ENCODE results near the gene MGAT4B. TPM values are rescaled to one million over a fixed set of nuclear protein-coding genes. Genes with fewer than 3 reads are reported as not detected.

MGAT4B gene
- total and polyA plus RNA-seq, 2 of the 4 experiments (the other 2 are of a cell fraction), result 73.7 to 155 TPM

DNA sequence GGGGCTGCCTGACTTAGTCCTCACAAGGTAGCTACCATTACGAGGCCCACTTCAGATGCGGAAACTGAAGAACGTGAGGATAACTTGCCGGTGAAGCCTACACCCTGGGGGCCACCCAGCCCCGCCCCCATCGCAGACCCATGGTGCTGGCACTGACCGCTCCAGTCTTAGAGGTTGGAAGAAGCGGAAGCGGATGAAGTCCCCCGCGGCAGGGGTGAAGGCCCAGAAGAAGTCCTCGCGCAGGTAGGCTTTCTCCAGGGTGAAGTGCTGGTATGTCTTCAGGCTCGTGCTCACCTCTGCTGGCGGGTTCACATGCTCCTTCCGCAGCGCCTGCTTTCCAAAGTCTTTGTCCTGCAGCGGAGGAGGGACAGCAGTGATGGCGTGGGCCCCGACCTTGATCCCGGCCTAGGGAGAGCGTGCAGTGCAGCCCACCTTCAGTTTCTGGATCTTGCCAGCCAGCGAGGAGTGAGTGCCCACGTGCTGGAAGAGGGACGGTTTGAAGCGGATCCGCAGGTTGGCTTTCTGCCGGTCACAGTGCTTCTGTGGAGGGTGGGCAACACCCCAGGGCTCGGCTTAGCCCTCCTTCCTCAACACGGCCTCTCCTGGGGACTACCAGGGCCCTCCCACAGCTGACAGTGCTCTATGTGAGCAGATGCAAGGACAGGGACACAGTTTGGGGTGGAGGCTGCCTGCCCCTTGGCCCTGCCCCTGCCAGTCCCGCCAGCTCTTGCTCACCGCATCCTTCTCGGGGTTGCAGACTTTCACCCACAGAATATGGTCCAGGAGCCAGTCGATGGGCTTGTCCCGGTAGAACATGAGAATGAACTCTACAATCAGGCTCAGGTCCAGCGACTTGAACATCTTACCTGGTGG lies 7.7 kb downstream of the MGAT4B start:
- no peak overlapping the region for H2BK15ac ChIP-seq (ENCODE audit: low read depth, low read length)
- no peak overlapping the region for H2BK20ac ChIP-seq (ENCODE audit: low read depth, low read length)
- H2AK5ac ChIP-seq (ENCODE audit: low read depth, low read length), result no peak overlapping the region
- no peak overlapping the region for H3K18ac ChIP-seq (ENCODE audit: low read depth, low read length)
- no peak overlapping the region for H3K4ac ChIP-seq (ENCODE audit: low read depth, low read length)
- BruUV-seq (replicated peaks), result no TSS peak
- H4K91ac ChIP-seq (ENCODE audit: insufficient read depth, low read depth, low read length), result no peak overlapping the region
- H3K9me1 ChIP-seq (ENCODE audit: insufficient read depth, low read length), result 0 out of 2 replicates have a peak, but pooled peaks cover under 1% of the 10 kb centered on the region
- H3K4me2 ChIP-seq (ENCODE audit: low read depth, low read length), result no peak overlapping the region
- H3K23ac ChIP-seq (ENCODE audit: low read depth, low read length), result no peak overlapping the region
- 98% methylated on average over 15 of the region's 36 CpGs; no CpG with 5 or more reads in 1 of the 2 experiments for WGBS, 2 experiments (ENCODE audit: extremely low coverage in 2 of 2, insufficient read length in 1 of 2)
- no peak overlapping the region for H2AFZ ChIP-seq (replicated peaks; ENCODE audit: low read length, poor library complexity)
- H3K27me3 ChIP-seq (ENCODE audit: control insufficient read depth, insufficient read depth, low read length), result no peaks in the 10 kb centered on the region
- intact Hi-C loops (cut with micrococcal nuclease), result no loop called here
- no peak overlapping the region for H4K8ac ChIP-seq (ENCODE audit: low read depth in 2 of 2, low read length in 2 of 2)
- dilution Hi-C loops (cut with HindIII; ENCODE audit: low sequenced_read_pairs, unreplicated experiment), result no loop called here
- H3K27ac ChIP-seq (ENCODE audit: insufficient read depth, low read length), result no peak overlapping the region
- TF ChIP-seq, protein P1, sequence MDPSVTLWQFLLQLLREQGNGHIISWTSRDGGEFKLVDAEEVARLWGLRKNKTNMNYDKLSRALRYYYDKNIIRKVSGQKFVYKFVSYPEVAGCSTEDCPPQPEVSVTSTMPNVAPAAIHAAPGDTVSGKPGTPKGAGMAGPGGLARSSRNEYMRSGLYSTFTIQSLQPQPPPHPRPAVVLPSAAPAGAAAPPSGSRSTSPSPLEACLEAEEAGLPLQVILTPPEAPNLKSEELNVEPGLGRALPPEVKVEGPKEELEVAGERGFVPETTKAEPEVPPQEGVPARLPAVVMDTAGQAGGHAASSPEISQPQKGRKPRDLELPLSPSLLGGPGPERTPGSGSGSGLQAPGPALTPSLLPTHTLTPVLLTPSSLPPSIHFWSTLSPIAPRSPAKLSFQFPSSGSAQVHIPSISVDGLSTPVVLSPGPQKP (IDR thresholded peaks at IDR 0.05; ENCODE audit: borderline replicate concordance, low read depth, low read length), result no peak
- TF ChIP-seq MXI1 (IDR thresholded peaks at IDR 0.05; ENCODE audit: borderline replicate concordance, low read depth, low read length) (no peak), NFE2L2 (IDR thresholded peaks at IDR 0.05; ENCODE audit: low read depth, low read length) (no peak), CEBPB (IDR thresholded peaks at IDR 0.05; ENCODE audit: low read depth, low read length) (no peak), MAZ (IDR thresholded peaks at IDR 0.05; ENCODE audit: borderline replicate concordance, low read depth, low read length) (no peak), FOS (IDR thresholded peaks at IDR 0.05; ENCODE audit: low read depth, low read length) (no peak), CHD1 (IDR thresholded peaks at IDR 0.05; ENCODE audit: low read depth, low read length) (no peak), BHLHE40 (IDR thresholded peaks at IDR 0.05; ENCODE audit: low read depth, low read length) (no peak), RCOR1 (IDR thresholded peaks at IDR 0.05; ENCODE audit: insufficient replicate concordance, low read length) (no peak), RFX5 (IDR thresholded peaks at IDR 0.05; ENCODE audit: low read depth, low read length) (no peak), POLR2A (IDR thresholded peaks at IDR 0.05; ENCODE audit: low read depth, low read length) (no peak), RAD21 (IDR thresholded peaks at IDR 0.05; ENCODE audit: low read length) (no peak), MAFK (IDR thresholded peaks at IDR 0.05; ENCODE audit: low read depth, low read length) (no peak)
- TF ChIP-seq, protein P2, sequence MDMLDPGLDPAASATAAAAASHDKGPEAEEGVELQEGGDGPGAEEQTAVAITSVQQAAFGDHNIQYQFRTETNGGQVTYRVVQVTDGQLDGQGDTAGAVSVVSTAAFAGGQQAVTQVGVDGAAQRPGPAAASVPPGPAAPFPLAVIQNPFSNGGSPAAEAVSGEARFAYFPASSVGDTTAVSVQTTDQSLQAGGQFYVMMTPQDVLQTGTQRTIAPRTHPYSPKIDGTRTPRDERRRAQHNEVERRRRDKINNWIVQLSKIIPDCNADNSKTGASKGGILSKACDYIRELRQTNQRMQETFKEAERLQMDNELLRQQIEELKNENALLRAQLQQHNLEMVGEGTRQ (IDR thresholded peaks at IDR 0.05; ENCODE audit: low read depth, low read length), result no peak
- CTCF ChIA-PET, result no interaction called here
- no peaks in the 10 kb centered on the region for H3K9me3 ChIP-seq (ENCODE audit: control insufficient read depth, insufficient read depth, low read length)
- DNase-seq (no peak), ATAC-seq (ENCODE audit: low read depth) (no peak)
- H3K79me1 ChIP-seq (ENCODE audit: low read depth in 1 of 2, low read length in 2 of 2), result peaks cover 15 to 41% of the 10 kb centered on the region in 2 experiments
- H2BK5ac ChIP-seq (ENCODE audit: low read depth, low read length, poor library complexity, severe bottlenecking), result no peak overlapping the region
- H2AK9ac ChIP-seq (replicated peaks; ENCODE audit: low read depth, low read length, poor library complexity), result no peak overlapping the region
- H3K36me3 ChIP-seq (ENCODE audit: control insufficient read depth, insufficient read depth, low read length), result peaks cover 51% of the 10 kb centered on the region
- POLR2A ChIA-PET (ENCODE audit: unreplicated experiment), result no interaction called here
- no peak overlapping the region for H2BK120ac ChIP-seq (ENCODE audit: low read depth, low read length)
- no peak overlapping the region for H3K56ac ChIP-seq (ENCODE audit: extremely low read depth, insufficient read depth, low read length)
- H3K4me1 ChIP-seq (ENCODE audit: control insufficient read depth, insufficient read depth, low read length), result peaks cover 17% of the 10 kb centered on the region
- in situ Hi-C loops (cut with MboI; ENCODE audit: low sequenced_read_pairs), result no loop called here
- no peak overlapping the region for H3K9ac ChIP-seq (ENCODE audit: low read depth, low read length)
- no peak overlapping the region for H3K4me3 ChIP-seq (ENCODE audit: insufficient read depth, low read depth, low read length)
- H4K20me1 ChIP-seq (ENCODE audit: insufficient read depth, low read length), result peaks cover 36% of the 10 kb centered on the region
- no peak overlapping the region for H3K14ac ChIP-seq (replicated peaks; ENCODE audit: low read depth, low read length)
- no peak overlapping the region for H4K5ac ChIP-seq (ENCODE audit: low read depth, low read length)

All from IMR-90 (cell line).